GM12891 (cell line): ENCODE results near the gene SH3TC1.

ENCODE experiments used
- PAX5 ChIP-seq: IDR thresholded peaks from 2 replicates; pipeline ENCODE4 v1.6.1; 2011; ENCODE audit warnings: low read length, moderate library complexity, mild to moderate bottlenecking; ENCODE audit not compliant: insufficient read depth, severe bottlenecking
- POLR2A ChIP-seq: IDR thresholded peaks from 2 replicates; pipeline ENCODE4 v1.6.1; 2011; ENCODE audit warnings: low read depth, low read length, control low read depth
- POLR2AphosphoS5 ChIP-seq: IDR thresholded peaks from 2 replicates; pipeline ENCODE4 v1.6.1; 2011; ENCODE audit warnings: low read depth, low read length, control low read depth
- TAF1 ChIP-seq: IDR thresholded peaks from 2 replicates; pipeline ENCODE4 v1.6.1; 2011; ENCODE audit warnings: low read depth, low read length, control low read depth

GRCh38 chr4:8267077-8267476, 68.0 kb downstream of the SH3TC1 start:
- no peak for TF ChIP-seq PAX5
- TF ChIP-seq POLR2A = no peak
- TF ChIP-seq POLR2AphosphoS5 = no peak
- no peak for TF ChIP-seq TAF1
